ENCODE results near the gene FES.

- TF ChIP-seq TAF1 (IDR thresholded peaks at IDR 0.05; ENCODE audit: borderline replicate concordance, insufficient read depth, low read length) (no peak), REST (IDR thresholded peaks at IDR 0.05; ENCODE audit: insufficient read depth in 1 of 2, low read depth in 2 of 2, low read length in 2 of 2) (no peak), POLR2AphosphoS5 (IDR thresholded peaks at IDR 0.05; ENCODE audit: low read depth, low read length) (no peak)
These were observed 29.2 kb upstream of the FES start for GRCh38 chr15:90855139-90855538.
